Vagina (tissue), 2 donors: Measurements from ENCODE around the gene DDB1.

Experiments used
- CTCF ChIP-seq, 3 experiments: fragments of 450-650 bp in 2 of 3; fragments of 200-600 bp in 1 of 3; sonication (generic) in 1 of 3; IDR thresholded peaks; one replicate each; pipeline ENCODE4 v1.5.1; 2017 to 2019; ENCODE audit warnings: antibody characterized with exemption in 3 of 3, mild to moderate bottlenecking in 2 of 3, moderate library complexity in 2 of 3
- POLR2A ChIP-seq, 2 donors: fragments of 450-650 bp; IDR thresholded peaks; one replicate each; pipeline ENCODE4 v1.6.1; 2017; ENCODE audit warnings: antibody characterized with exemption in 2 of 2, mild to moderate bottlenecking in 2 of 2, moderate library complexity in 2 of 2
- POLR2AphosphoS5 ChIP-seq, 2 donors: sonication (generic); formaldehyde crosslinking; IDR thresholded peaks; one replicate each; pipeline ENCODE4 v1.9.0; 2017; ENCODE audit warnings: antibody characterized with exemption in 2 of 2, mild to moderate bottlenecking in 2 of 2, low read depth in 1 of 2; ENCODE audit not compliant: insufficient read depth in 1 of 2

GRCh38 chr11:61254403-61255025 is 78.4 kb downstream of the DDB1 start:
- TF ChIP-seq CTCF (IDR thresholded peaks at IDR 0.05) (peak; percentile 7 to 65 (median 53)), POLR2A (IDR thresholded peaks at IDR 0.05) (no peak), POLR2AphosphoS5 (IDR thresholded peaks at IDR 0.05; ENCODE audit: insufficient read depth in 1 of 2, low read depth in 1 of 2) (no peak)
